Transverse colon (tissue), 3 donors: ENCODE results near the gene LGI2.

Source experiments
- CTCF ChIP-seq, 5 experiments: fragments of 200-600 bp in 3 of 5; fragments of 450-650 bp in 2 of 5; sonication (generic) in 3 of 5; IDR thresholded peaks; 1 replicate in 2 of 5; 2 replicates in 3 of 5; pipeline ENCODE4 v1.5.1; 2016 to 2017; ENCODE audit warnings: antibody characterized with exemption in 5 of 5, inconsistent platforms in 3 of 5, mild to moderate bottlenecking in 2 of 5, moderate library complexity in 1 of 5
- POLR2A ChIP-seq: fragments of 450-650 bp; IDR thresholded peaks from one replicate; pipeline ENCODE4 v1.6.1; 2016; ENCODE audit warnings: antibody characterized with exemption, mild to moderate bottlenecking, moderate library complexity

- TF ChIP-seq CTCF (IDR thresholded peaks at IDR 0.05) (no peak), POLR2A (no peak)
These were observed 29.7 kb upstream of the LGI2 start for GRCh38 chr4:25060241-25060962.
